HG02973 (cell line): ENCODE results near the gene TUBAL3.

Source experiments
- ATAC-seq: cut with Tn5 transposase; IDR thresholded peaks from one replicate; pipeline ENCODE4 v1.9.1; 2021; ENCODE audit warnings: moderate library complexity; ENCODE audit not compliant: unreplicated experiment

Gene TUBAL3

GRCh38 chr10:5343979-5344378, 60.6 kb downstream of the TUBAL3 start:
- no peak for ATAC-seq

- ATAC-seq = no peak
Observed at GRCh38 chr10:5343561-5343960, 61.1 kb downstream of the TUBAL3 start.
